Measurements from ENCODE around the gene CDC40. TPM values are rescaled to one million over a fixed set of nuclear protein-coding genes. Genes with fewer than 3 reads are reported as not detected.

The CDC40 gene
- total and polyA plus RNA-seq, 10 donors, result 12.5 to 38.1 (median 29.9) TPM

DNA sequence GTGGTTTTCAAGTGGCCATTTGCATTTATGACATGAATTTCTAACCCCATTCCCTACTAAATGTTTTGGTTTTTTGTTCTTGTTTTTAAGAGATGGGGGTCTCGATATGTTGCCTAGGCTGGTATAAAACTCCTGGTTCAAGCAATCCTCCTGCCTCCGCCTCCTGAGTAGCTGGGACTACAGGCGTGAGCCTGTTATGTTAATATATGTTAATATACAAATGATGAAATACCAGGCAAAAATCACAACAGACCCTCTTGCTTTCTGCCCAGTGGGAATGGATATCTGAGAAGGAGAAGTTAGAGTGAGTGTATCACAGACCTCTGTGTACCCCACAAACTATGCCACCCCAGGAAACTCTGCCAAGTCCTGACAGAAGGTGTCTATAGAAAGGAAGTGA lies 66.2 kb downstream of the CDC40 start:
- intact Hi-C loops (cut with DNase I; ENCODE audit: low total_unique reads), result no loop called here
- Histone ChIP-seq H3K27me3 (replicated peaks in 1 of 7) (no peaks in the 10 kb centered on the region), H3K36me3 (no peaks in the 10 kb centered on the region), H3K4me1 (no peaks in the 10 kb centered on the region), H3K9me3 (no peaks in the 10 kb centered on the region), H3K27ac (no peak overlapping the region), H3K4me3 (no peak overlapping the region)
- DNase-seq, result no peak
- 95 to 99% (median 99%) methylated on average over 3 of the region's 3 CpGs for WGBS, 5 donors
- TF ChIP-seq POLR2AphosphoS5 (IDR thresholded peaks at IDR 0.05), result no peak
- TF ChIP-seq, protein P1, sequence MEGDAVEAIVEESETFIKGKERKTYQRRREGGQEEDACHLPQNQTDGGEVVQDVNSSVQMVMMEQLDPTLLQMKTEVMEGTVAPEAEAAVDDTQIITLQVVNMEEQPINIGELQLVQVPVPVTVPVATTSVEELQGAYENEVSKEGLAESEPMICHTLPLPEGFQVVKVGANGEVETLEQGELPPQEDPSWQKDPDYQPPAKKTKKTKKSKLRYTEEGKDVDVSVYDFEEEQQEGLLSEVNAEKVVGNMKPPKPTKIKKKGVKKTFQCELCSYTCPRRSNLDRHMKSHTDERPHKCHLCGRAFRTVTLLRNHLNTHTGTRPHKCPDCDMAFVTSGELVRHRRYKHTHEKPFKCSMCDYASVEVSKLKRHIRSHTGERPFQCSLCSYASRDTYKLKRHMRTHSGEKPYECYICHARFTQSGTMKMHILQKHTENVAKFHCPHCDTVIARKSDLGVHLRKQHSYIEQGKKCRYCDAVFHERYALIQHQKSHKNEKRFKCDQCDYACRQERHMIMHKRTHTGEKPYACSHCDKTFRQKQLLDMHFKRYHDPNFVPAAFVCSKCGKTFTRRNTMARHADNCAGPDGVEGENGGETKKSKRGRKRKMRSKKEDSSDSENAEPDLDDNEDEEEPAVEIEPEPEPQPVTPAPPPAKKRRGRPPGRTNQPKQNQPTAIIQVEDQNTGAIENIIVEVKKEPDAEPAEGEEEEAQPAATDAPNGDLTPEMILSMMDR (IDR thresholded peaks at IDR 0.05 in 8 of 11, conservative IDR thresholded peaks at IDR 0.05 in 3 of 11), result no peak
- TF ChIP-seq POLR2A (IDR thresholded peaks at IDR 0.05), result no peak

DNA sequence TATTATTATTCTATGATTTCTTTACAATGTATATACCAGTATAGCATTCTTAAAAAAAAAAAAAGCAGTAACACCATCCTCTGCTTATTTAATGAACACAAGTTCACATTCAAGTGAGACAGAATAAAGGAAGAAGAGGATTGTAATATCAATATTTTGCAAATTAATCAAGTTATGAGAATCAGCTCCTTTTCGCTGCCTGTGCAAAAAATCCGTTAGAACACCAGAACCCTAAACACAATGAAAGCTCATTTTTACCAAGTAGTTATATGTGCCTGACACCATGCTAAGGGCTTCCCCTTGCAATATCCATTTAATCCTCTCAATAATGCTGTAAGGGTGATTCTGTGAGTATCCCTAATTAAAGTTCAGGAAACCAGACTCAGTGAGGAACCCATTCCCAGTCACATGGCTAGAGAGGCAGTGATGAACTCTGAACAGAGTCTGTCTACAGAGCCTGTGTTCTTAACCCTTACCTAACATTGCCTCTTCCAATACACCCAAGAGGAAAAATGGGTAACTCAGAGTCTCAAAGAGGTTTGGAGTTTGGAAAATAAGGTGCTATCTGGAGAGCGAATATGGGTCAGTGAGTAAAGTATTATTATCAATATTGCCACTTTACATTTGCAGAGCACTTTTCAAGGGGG lies 66.8 kb downstream of the CDC40 start:
- WGBS, 5 donors, result 95 to 98% (median 96%) methylated on average over 3 of the region's 3 CpGs
- H3K9me3 ChIP-seq, result peaks cover 0 to 6% (median 0%) of the 10 kb centered on the region in 8 donors
- TF ChIP-seq, protein P1 (IDR thresholded peaks at IDR 0.05 in 8 of 11, conservative IDR thresholded peaks at IDR 0.05 in 3 of 11), result no peak
- TF ChIP-seq POLR2A (IDR thresholded peaks at IDR 0.05) (no peak), POLR2AphosphoS5 (IDR thresholded peaks at IDR 0.05) (no peak)
- H3K4me1 ChIP-seq, result no peaks in the 10 kb centered on the region
- intact Hi-C loops (cut with DNase I; ENCODE audit: low total_unique reads), result no loop called here
- no peak overlapping the region for H3K27ac ChIP-seq
- no peak overlapping the region for H3K4me3 ChIP-seq
- no peaks in the 10 kb centered on the region for H3K36me3 ChIP-seq
- H3K27me3 ChIP-seq (replicated peaks in 1 of 7), result no peaks in the 10 kb centered on the region
- DNase-seq, result no peak

DNA sequence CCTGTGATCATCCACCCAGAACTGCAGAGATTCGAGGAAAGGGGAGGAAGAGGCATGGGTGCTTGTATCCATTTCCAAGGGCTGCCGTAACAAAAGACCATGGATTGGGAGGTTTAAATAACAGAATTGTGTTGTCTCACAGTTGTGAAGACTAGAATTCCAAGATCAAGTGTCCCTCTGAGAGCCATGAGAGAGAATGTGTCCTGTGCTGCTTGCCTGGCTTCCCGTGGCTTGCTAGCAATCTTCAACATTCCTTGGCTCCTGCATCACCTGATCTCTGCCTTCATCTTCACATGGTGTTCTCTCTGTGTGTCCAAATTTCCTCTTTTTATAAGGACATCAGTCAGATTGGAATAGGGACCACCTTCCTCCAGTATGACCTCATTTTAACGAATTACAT lies 69.8 kb downstream of the CDC40 start:
- DNase-seq, result no peak
- Histone ChIP-seq H3K4me1 (no peaks in the 10 kb centered on the region), H3K27me3 (replicated peaks in 1 of 7) (no peaks in the 10 kb centered on the region), H3K27ac (no peak overlapping the region), H3K9me3 (peaks cover 0 to 9% (median 0%) of the 10 kb centered on the region in 8 donors), H3K36me3 (no peaks in the 10 kb centered on the region), H3K4me3 (no peak overlapping the region)
- 77 to 95% (median 93%) methylated on average over 4 of the region's 4 CpGs for WGBS, 5 donors
- intact Hi-C loops (cut with DNase I; ENCODE audit: low total_unique reads), result no loop called here
- TF ChIP-seq, protein P1 (IDR thresholded peaks at IDR 0.05 in 8 of 11, conservative IDR thresholded peaks at IDR 0.05 in 3 of 11), result no peak
- TF ChIP-seq POLR2A (IDR thresholded peaks at IDR 0.05) (no peak), POLR2AphosphoS5 (IDR thresholded peaks at IDR 0.05) (no peak)

DNA sequence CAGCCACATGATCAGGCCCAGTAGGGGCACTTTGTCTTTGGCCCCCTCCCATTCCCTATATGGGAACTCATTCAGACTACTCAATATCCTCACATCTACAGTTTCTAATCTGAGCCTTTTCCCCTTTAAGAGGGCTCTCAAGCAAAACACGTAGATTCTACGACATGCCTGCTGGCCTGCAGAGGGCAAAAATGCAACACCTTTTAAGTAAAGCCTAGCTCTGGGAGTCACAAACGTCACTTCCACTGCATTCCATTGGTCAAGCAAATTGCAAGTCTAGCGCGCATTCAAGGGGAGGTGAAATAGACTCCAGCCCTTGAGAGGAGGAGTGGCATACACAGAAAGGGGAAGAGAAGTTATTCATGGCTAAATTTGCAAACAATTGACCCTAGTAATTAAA lies 70.6 kb downstream of the CDC40 start:
- TF ChIP-seq, protein P1 (IDR thresholded peaks at IDR 0.05 in 8 of 11, conservative IDR thresholded peaks at IDR 0.05 in 3 of 11), result no peak
- TF ChIP-seq POLR2A (IDR thresholded peaks at IDR 0.05) (no peak), POLR2AphosphoS5 (IDR thresholded peaks at IDR 0.05) (no peak)
- DNase-seq, result no peak
- peaks cover 0 to 9% (median 0%) of the 10 kb centered on the region in 8 donors for H3K9me3 ChIP-seq
- intact Hi-C loops (cut with DNase I; ENCODE audit: low total_unique reads), result no loop called here
- no peak overlapping the region for H3K27ac ChIP-seq
- 81 to 86% (median 83%) methylated on average over 5 of the region's 5 CpGs for WGBS, 5 donors
- H3K4me3 ChIP-seq, result no peak overlapping the region
- no peaks in the 10 kb centered on the region for H3K4me1 ChIP-seq
- H3K27me3 ChIP-seq (replicated peaks in 1 of 7), result no peaks in the 10 kb centered on the region
- H3K36me3 ChIP-seq, result no peaks in the 10 kb centered on the region
